Mucosa of gallbladder (tissue), 1 donor: ENCODE measurements around the gene SELP. TPM values are rescaled to one million over a fixed set of nuclear protein-coding genes. Genes with fewer than 3 reads are reported as not detected.

Experiments
- DNase-seq: peaks from one replicate; pipeline ENCODE4 v3.0.0-alpha.2; 2020; ENCODE audit warnings: low spot score
- total RNA-seq: library from RNA; stranded (reverse); gene quantifications from one replicate; pipeline ENCODE4 v1.2.1, GENCODE V29; 2021
- donor health status: DM: no; HTN: no; CAD: no.

SELP gene
- total RNA-seq, 1 donor from 2014 or later: 12.6 TPM

GRCh38 chr1:169576241-169576934 is 53.5 kb downstream of the SELP start:
- no peak for DNase-seq

DNA sequence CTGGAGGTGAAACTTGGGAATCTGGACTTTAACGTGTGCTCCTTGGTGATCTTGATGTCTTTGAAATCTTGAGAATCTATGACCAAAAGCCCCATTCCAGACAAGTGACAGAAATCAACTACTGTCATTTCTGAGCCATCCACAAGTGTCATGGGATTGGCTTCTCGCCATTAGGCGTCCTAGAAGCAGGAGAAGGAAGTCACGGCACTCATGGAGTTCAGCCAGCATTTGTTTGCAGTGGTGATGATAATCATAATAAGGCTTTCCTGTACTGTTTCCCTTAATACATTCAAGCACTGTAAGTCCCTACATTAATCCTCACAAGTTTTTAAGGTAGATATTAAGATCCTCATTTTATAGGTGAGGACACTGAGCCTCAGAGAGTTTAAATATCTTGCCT is 55.6 kb downstream of the SELP start:
- peak; percentile 72 for DNase-seq

DNA sequence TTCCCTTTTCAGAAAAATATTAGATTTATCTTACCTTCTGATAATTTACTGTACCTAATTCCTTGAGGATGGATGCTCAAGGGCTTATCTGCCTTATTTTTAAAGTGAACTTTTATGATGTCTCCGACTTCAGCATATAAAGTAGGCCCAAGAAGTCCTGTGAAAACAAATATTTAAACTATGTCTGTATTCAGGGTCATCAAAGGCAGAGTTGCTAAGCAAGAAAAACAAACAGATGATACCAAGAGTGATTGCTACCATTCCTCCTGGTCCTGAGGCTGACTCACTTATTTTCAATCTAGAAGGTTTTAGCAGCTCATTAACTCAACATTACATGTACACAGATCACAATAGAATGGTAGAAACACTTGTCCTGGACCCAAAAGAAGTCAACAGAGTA is 57.7 kb downstream of the SELP start:
- no peak for DNase-seq

DNA sequence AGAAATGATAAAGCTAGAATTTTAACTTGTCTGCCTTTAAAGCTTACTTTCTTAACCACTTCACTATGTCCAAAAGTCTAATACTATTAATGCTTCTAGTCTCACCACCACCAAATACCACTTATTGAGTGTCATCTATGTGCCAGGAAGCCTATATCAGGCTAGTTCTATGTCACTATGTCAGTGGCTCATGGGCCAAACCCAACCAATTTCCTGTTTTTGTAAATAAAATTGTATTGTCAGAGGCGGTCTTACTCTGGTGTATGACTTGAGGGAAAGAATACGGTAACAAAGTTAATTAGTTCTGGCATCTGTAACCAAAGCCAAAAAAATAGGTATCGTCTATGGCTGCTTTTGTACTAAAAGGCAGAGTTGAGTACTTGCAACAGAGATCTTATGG is 58.5 kb downstream of the SELP start:
- no peak for DNase-seq

DNA sequence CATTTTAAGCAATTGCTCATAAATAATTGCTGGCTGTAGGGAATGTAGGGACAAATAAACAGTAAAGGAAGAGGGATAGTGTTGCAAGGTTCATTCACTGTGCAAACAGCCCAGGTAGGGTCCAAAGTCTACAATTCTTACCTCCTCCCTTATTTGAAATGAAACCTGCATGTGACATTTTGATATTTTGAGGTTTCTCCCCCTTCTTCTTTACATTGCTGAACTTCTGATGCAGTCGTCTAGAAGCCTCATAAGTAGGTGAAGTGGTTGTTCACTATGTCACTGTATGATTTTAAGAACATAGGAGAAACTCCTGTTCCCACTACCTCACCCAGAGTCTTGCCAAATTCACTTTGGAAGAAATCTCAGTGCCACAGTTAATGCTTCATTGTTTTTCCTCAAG is 59.8 kb downstream of the SELP start:
- peak; percentile 39 for DNase-seq

GRCh38 chr1:169568497-169568896 is 61.4 kb downstream of the SELP start:
- no peak for DNase-seq

- DNase-seq: peak; percentile 24
Observed at GRCh38 chr1:169565335-169566271, 64.3 kb downstream of the SELP start.

DNA sequence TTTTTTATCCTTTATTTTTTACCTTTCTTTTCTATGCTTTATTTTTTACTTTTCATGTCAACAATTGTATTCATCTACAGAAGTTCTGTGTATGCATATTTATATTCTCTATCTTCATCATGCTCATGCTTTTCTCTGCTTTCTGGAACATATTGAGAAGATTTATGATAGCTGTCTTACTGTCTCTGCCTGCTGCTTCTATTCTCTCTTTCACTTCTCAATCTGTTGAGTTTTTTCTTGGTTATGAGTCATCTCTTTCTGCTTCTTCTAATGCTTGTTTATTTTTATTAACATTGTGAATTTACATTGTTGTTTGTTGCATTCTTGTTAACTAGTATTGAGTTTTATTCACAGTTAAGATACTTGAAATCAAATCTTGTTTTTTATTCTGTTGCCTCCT is 66.3 kb downstream of the SELP start:
- no peak for DNase-seq

- no peak for DNase-seq
Observed at GRCh38 chr1:169563019-169563615, 66.8 kb downstream of the SELP start.

DNA sequence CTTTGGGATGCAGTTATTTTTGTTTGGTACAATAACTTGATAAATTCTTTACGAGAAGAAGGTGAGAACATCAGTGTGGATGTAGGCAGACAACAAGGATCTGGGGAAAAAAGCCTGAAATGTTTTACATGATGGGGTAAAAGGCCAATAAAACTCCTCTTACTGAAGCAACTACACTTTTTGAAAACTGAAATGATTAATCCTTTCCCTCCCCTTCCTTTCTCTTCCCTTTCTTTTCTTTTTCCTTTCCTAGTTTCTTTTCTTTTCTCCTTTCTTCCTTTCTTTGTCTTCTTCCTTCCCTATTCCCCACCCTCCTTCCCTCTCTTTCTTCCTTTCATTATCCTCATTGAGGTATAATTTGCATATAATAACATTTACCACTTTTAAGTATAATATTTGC is 68.2 kb downstream of the SELP start:
- no peak for DNase-seq

GRCh38 chr1:169557131-169557530 is 72.8 kb downstream of the SELP start:
- DNase-seq: no peak

DNA sequence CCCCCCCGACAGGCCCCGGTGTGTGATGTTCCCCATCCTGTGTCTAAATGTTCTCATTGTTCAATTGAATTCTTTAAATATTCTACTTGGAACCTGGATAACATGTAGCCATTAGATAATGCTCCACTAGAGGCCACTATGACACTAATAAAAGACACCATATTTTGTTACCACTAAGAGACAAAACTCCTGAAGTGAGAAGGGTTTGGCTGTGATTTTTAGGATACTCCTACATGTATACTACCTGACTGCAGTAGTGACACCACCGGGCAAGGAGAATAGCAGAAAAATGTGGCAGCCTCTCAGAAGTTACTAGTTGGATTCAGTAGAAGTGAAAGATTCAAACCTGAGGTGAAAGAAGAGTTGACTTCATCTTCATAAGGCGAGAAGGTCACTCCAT is 79.6 kb downstream of the SELP start:
- DNase-seq: no peak

DNA sequence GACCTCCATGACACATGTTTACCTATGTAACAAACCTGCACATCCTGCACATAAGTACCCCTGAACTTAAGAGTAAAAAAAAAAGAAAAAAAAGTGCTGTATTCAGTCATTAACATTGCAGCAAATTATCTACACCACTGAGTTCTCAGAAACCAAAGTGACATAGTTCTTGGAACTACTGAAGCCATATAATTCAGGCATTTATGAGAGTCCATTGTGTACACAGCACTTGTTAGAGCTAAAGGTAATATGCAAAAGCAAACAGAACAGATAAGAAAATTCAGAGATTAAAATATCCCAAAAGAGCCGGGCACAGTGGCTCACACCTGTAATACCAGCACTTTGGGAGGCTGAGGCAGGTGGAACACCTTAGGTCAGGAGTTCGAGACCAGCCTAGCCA is 81.6 kb downstream of the SELP start:
- DNase-seq: no peak

- DNase-seq: peak; percentile 72
Observed at GRCh38 chr1:169546087-169546995, 83.6 kb downstream of the SELP start.

DNA sequence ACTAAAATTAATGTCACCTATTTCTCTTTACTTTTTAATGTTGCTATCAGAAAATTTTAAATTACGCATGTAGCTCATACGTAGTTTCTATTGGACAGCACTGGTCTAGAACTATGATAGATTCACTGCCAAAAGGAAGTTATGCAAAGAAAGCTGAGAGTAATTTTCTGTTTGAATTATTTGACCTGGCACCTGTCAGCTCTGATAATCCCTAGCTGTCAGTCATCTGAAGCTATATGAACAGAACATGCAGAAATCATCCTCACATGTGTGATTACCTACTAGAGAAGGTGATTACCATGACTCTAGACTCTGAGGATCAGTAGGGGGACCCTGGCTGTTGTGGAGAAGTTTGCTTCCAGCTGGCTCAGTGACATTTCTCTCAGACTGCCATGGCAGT is 84.5 kb downstream of the SELP start:
- DNase-seq: no peak

- no peak for DNase-seq
Observed at GRCh38 chr1:169538998-169539871, 90.7 kb downstream of the SELP start.
